Immature natural killer cell (primary cell): ENCODE data around the gene GSTO2. TPM values are rescaled to one million over a fixed set of nuclear protein-coding genes. Genes with fewer than 3 reads are reported as not detected.
A peak's percentile ranks its signal among the peaks of the same experiment; 100 is the strongest.
"Not testable (repeated sequence)": the region's sequence is repeated elsewhere in the genome, so short reads cannot be mapped to it uniquely, and the experiment has no call there.

Experiments used
- DNase-seq, 3 donors: peaks; one replicate each; pipeline ENCODE4 v3.0.0; 2022; ENCODE audit warnings: mixed read lengths in 1 of 3
- H3K27ac Mint-ChIP-seq, 6 donors: one replicate each; pipeline ENCODE4 v1.8.0; 2020; ENCODE audit warnings: mixed read lengths in 6 of 6, mild to moderate bottlenecking in 5 of 6, inconsistent platforms in 4 of 6, moderate library complexity in 3 of 6
- H3K27me3 Mint-ChIP-seq, 3 donors: one replicate each; pipeline ENCODE4 v1.8.0; 2020 to 2021; ENCODE audit warnings: low read depth in 3 of 3, mild to moderate bottlenecking in 3 of 3, mixed read lengths in 3 of 3, moderate library complexity in 3 of 3, inconsistent platforms in 1 of 3
- H3K36me3 Mint-ChIP-seq, 3 donors: one replicate each; pipeline ENCODE4 v1.8.0; 2020; ENCODE audit warnings: mixed read lengths in 3 of 3, inconsistent platforms in 2 of 3, mild to moderate bottlenecking in 2 of 3
- H3K4me1 Mint-ChIP-seq, 2 donors: one replicate each; pipeline ENCODE4 v1.8.0; 2020; ENCODE audit warnings: inconsistent platforms in 2 of 2, mild to moderate bottlenecking in 2 of 2, mixed read lengths in 2 of 2, moderate library complexity in 1 of 2
- H3K4me3 Mint-ChIP-seq, 5 donors: one replicate each; pipeline ENCODE4 v1.8.0; 2020; ENCODE audit warnings: mild to moderate bottlenecking in 5 of 5, mixed read lengths in 5 of 5, inconsistent platforms in 3 of 5, moderate library complexity in 3 of 5
- H3K9me3 Mint-ChIP-seq, 6 donors: one replicate each; pipeline ENCODE4 v1.8.0; 2020; ENCODE audit warnings: mild to moderate bottlenecking in 6 of 6, mixed read lengths in 6 of 6, inconsistent platforms in 4 of 6, moderate library complexity in 3 of 6
- polyA plus RNA-seq, 3 donors: library from polyadenylated mRNA; unstranded; fragments of 300-500 nt; fragmentation: Illumina TruSeq; gene quantifications; one replicate each; pipeline ENCODE4 v1.2.3, GENCODE V29; 2021

The GSTO2 gene
- polyA plus RNA-seq, 3 donors from 2014 or later = 0.16 to 1.6 (median 0.85) TPM

GRCh38 chr10:104245066-104245632, 23.8 kb upstream of the GSTO2 start:
- no peak overlapping the region for H3K27ac Mint-ChIP-seq
- H3K9me3 Mint-ChIP-seq = no peaks in the 10 kb centered on the region
- H3K4me1 Mint-ChIP-seq = no peaks in the 10 kb centered on the region
- H3K36me3 Mint-ChIP-seq = no peaks in the 10 kb centered on the region
- H3K27me3 Mint-ChIP-seq = peaks cover 1 to 11% (median 10%) of the 10 kb centered on the region in 3 donors
- no peak for DNase-seq
- H3K4me3 Mint-ChIP-seq = no peak overlapping the region

- Mint-ChIP-seq H3K4me3 (no peak overlapping the region), H3K4me1 (no peaks in the 10 kb centered on the region), H3K36me3 (no peaks in the 10 kb centered on the region), H3K27me3 (peaks cover 1 to 12% (median 10%) of the 10 kb centered on the region in 3 donors), H3K27ac (no peak overlapping the region), H3K9me3 (no peaks in the 10 kb centered on the region)
- DNase-seq = no peak
These were observed 22.0 kb upstream of the GSTO2 start for GRCh38 chr10:104246976-104247375.

GRCh38 chr10:104247513-104248146, 21.4 kb upstream of the GSTO2 start:
- Mint-ChIP-seq H3K27ac (no peak overlapping the region), H3K4me1 (no peaks in the 10 kb centered on the region)

GRCh38 chr10:104248931-104249330, 20.1 kb upstream of the GSTO2 start:
- not testable (repeated sequence) for DNase-seq, H3K36me3 Mint-ChIP-seq, H3K9me3 Mint-ChIP-seq, H3K27ac Mint-ChIP-seq, H3K4me3 Mint-ChIP-seq
- H3K27me3 Mint-ChIP-seq = peaks cover 0 to 12% (median 9%) of the 10 kb centered on the region in 3 donors
- peaks cover 3 to 10% of the 10 kb centered on the region in 2 donors for H3K4me1 Mint-ChIP-seq

More at GRCh38 chr10:104247513-104248146, 21.4 kb upstream of the GSTO2 start:
- DNase-seq = no peak
- peaks cover 1 to 12% (median 10%) of the 10 kb centered on the region in 3 donors for H3K27me3 Mint-ChIP-seq
- no peaks in the 10 kb centered on the region for H3K36me3 Mint-ChIP-seq
- H3K9me3 Mint-ChIP-seq = no peaks in the 10 kb centered on the region
- H3K4me3 Mint-ChIP-seq = no peak overlapping the region

- no peak overlapping the region for H3K27ac Mint-ChIP-seq
- peaks cover 2 to 14% (median 9%) of the 10 kb centered on the region in 3 donors for H3K27me3 Mint-ChIP-seq
- H3K4me3 Mint-ChIP-seq = no peak overlapping the region
- no peaks in the 10 kb centered on the region for H3K9me3 Mint-ChIP-seq
- H3K36me3 Mint-ChIP-seq = no peaks in the 10 kb centered on the region
- peaks cover 12 to 19% of the 10 kb centered on the region in 2 donors for H3K4me1 Mint-ChIP-seq
- DNase-seq = no peak
These were observed 18.6 kb upstream of the GSTO2 start for GRCh38 chr10:104250371-104250770.

GRCh38 chr10:104251443-104251842, 17.5 kb upstream of the GSTO2 start:
- no peak for DNase-seq
- no peak overlapping the region for H3K4me3 Mint-ChIP-seq
- no peak overlapping the region for H3K27ac Mint-ChIP-seq
- H3K4me1 Mint-ChIP-seq = peaks cover 23 to 30% of the 10 kb centered on the region in 2 donors
- H3K9me3 Mint-ChIP-seq = no peaks in the 10 kb centered on the region
- peaks cover 2 to 14% (median 9%) of the 10 kb centered on the region in 3 donors for H3K27me3 Mint-ChIP-seq
- no peaks in the 10 kb centered on the region for H3K36me3 Mint-ChIP-seq

GRCh38 chr10:104252368-104252767, 16.6 kb upstream of the GSTO2 start:
- H3K27me3 Mint-ChIP-seq = peaks cover 2 to 12% (median 9%) of the 10 kb centered on the region in 3 donors
- no peak overlapping the region for H3K27ac Mint-ChIP-seq
- no peaks in the 10 kb centered on the region for H3K36me3 Mint-ChIP-seq
- DNase-seq = no peak
- H3K4me3 Mint-ChIP-seq = no peak overlapping the region
- peaks cover 32 to 39% of the 10 kb centered on the region in 2 donors for H3K4me1 Mint-ChIP-seq
- no peaks in the 10 kb centered on the region for H3K9me3 Mint-ChIP-seq

GRCh38 chr10:104253106-104253505, 15.9 kb upstream of the GSTO2 start:
- Mint-ChIP-seq H3K36me3 (peaks cover 3% of the 10 kb centered on the region in 3 donors), H3K27me3 (peaks cover 2 to 12% (median 9%) of the 10 kb centered on the region in 3 donors), H3K4me1 (peaks cover 37 to 46% of the 10 kb centered on the region in 2 donors), H3K9me3 (no peaks in the 10 kb centered on the region), H3K4me3 (peak overlapping the region; percentile 44 to 99 (median 96)), H3K27ac (peak overlapping the region in 1 of 6 donors; percentile 19)
- no peak for DNase-seq

- no peaks in the 10 kb centered on the region for H3K9me3 Mint-ChIP-seq
- H3K4me3 Mint-ChIP-seq = peak overlapping the region; percentile 90 to 99 (median 96)
- peaks cover 42 to 53% of the 10 kb centered on the region in 2 donors for H3K4me1 Mint-ChIP-seq
- peak overlapping the region; percentile 79 to 98 (median 97) for H3K27ac Mint-ChIP-seq
- peaks cover 8 to 9% (median 8%) of the 10 kb centered on the region in 3 donors for H3K36me3 Mint-ChIP-seq
- DNase-seq = no peak
- H3K27me3 Mint-ChIP-seq = peaks cover 2 to 11% (median 9%) of the 10 kb centered on the region in 3 donors
These were observed 15.2 kb upstream of the GSTO2 start for GRCh38 chr10:104253606-104254410.

GRCh38 chr10:104254493-104255310, 14.3 kb upstream of the GSTO2 start, which contains the start of gene GSTO1:
TSS of gene GSTO1 (plus strand) at chr10:104254892. CDS start at chr10:104254929, 37 bp downstream.
- H3K4me3 Mint-ChIP-seq = peak within 1 kb of the TSS; percentile 90 to 99 (median 96)
- H3K27me3 Mint-ChIP-seq = peaks cover 2 to 8% (median 4%) of the 10 kb centered on the region in 3 donors
- DNase-seq = peak; percentile 44 to 53 (median 48)
- H3K9me3 Mint-ChIP-seq = no peaks in the 10 kb centered on the region
- peaks cover 8 to 15% (median 12%) of the 10 kb centered on the region in 3 donors for H3K36me3 Mint-ChIP-seq
- peak within 1 kb of the TSS; percentile 79 to 98 (median 97) for H3K27ac Mint-ChIP-seq
- H3K4me1 Mint-ChIP-seq = peaks cover 50 to 62% of the 10 kb centered on the region in 2 donors

GRCh38 chr10:104255311-104255981, 13.5 kb upstream of the GSTO2 start:
- peak; percentile 23 to 28 (median 23) for DNase-seq
- Mint-ChIP-seq H3K27ac (peak overlapping the region; percentile 79 to 97 (median 96)), H3K9me3 (no peaks in the 10 kb centered on the region), H3K4me3 (peak overlapping the region; percentile 90 to 99 (median 96)), H3K36me3 (peaks cover 12 to 21% (median 14%) of the 10 kb centered on the region in 3 donors), H3K27me3 (peaks cover 0 to 6% (median 2%) of the 10 kb centered on the region in 3 donors), H3K4me1 (peaks cover 56 to 70% of the 10 kb centered on the region in 2 donors)

GRCh38 chr10:104256335-104256961, 12.5 kb upstream of the GSTO2 start:
- H3K4me1 Mint-ChIP-seq = peaks cover 62 to 80% of the 10 kb centered on the region in 2 donors
- H3K27ac Mint-ChIP-seq = peak overlapping the region; percentile 79 to 97 (median 96)
- H3K9me3 Mint-ChIP-seq = no peaks in the 10 kb centered on the region
- peaks cover 15 to 31% (median 19%) of the 10 kb centered on the region in 3 donors for H3K36me3 Mint-ChIP-seq
- peak overlapping the region; percentile 90 to 99 (median 96) for H3K4me3 Mint-ChIP-seq
- DNase-seq = peak; percentile 31 to 36 (median 32)
- H3K27me3 Mint-ChIP-seq = peaks cover 0 to 3% (median 2%) of the 10 kb centered on the region in 3 donors
